Activated naive CD4-positive, alpha-beta T cell treated with anti-CD3 and anti-CD28 coated beads, Interleukin-2, amount 50 U/mL, for 24 hours (primary cell): Measurements from ENCODE around the gene SULF2.

ENCODE experiments used
- H3K27ac Mint-ChIP-seq: one replicate; pipeline ENCODE4 v1.8.0; 2021; ENCODE audit warnings: mild to moderate bottlenecking, mixed read lengths
- H3K27me3 Mint-ChIP-seq: one replicate; pipeline ENCODE4 v1.8.0; 2021; ENCODE audit warnings: mixed read lengths
- H3K36me3 Mint-ChIP-seq: one replicate; pipeline ENCODE4 v1.8.0; 2021; ENCODE audit warnings: mixed read lengths
- H3K4me1 Mint-ChIP-seq: one replicate; pipeline ENCODE4 v1.8.0; 2021; ENCODE audit warnings: mixed read lengths
- H3K4me3 Mint-ChIP-seq: one replicate; pipeline ENCODE4 v1.8.0; 2021; ENCODE audit warnings: mild to moderate bottlenecking, mixed read lengths
- H3K9me3 Mint-ChIP-seq: one replicate; pipeline ENCODE4 v1.8.0; 2021; ENCODE audit warnings: mixed read lengths

The SULF2 gene

DNA sequence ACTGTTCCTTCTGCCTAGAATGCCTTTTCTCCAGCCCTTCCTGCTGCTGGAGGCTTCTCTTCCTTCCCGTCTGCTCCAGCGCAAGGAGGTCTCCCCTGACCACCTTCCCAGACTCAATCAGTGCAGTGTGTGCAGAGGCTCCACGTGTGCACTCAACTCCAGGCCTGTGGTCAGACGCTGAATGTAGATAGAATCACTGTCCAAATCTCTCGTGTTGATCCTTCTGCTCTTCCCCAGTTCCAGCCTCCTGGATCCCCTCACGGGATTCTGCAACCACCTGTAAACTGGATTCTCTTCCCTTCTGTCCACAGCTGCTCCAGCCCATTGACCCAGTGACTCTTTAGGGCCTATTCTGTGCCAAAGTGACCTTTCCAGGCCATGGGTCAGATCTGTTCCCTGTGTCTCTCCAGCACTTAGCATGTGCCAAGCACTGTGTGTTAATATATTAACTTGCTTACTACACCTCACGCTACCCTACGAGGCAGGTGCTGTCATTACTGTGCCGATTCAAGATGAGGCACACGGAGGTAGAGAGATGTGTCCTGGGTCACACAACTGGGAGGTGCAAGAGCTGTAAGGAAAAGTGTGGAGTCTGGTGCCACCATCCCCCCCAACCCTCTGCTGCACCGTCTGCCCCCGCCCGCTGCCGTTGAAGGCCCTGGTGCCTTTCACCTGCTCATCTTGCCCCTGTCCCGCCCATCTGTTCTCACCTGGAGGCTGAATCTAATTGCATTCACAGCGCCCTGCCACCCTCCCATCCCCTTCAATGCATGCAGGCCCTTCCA lies 112.2 kb downstream of the SULF2 start:
- H3K4me3 Mint-ChIP-seq: no peak overlapping the region
- H3K36me3 Mint-ChIP-seq: no peaks in the 10 kb centered on the region
- H3K27me3 Mint-ChIP-seq: no peaks in the 10 kb centered on the region
- no peaks in the 10 kb centered on the region for H3K4me1 Mint-ChIP-seq
- no peak overlapping the region for H3K27ac Mint-ChIP-seq
- H3K9me3 Mint-ChIP-seq: no peaks in the 10 kb centered on the region

GRCh38 chr20:47672166-47672565 lies 113.1 kb downstream of the SULF2 start:
- Mint-ChIP-seq H3K4me3 (no peak overlapping the region), H3K4me1 (no peaks in the 10 kb centered on the region), H3K27ac (no peak overlapping the region), H3K9me3 (no peaks in the 10 kb centered on the region), H3K27me3 (no peaks in the 10 kb centered on the region), H3K36me3 (no peaks in the 10 kb centered on the region)

- H3K9me3 Mint-ChIP-seq: no peaks in the 10 kb centered on the region
- no peak overlapping the region for H3K27ac Mint-ChIP-seq
- no peaks in the 10 kb centered on the region for H3K4me1 Mint-ChIP-seq
- no peak overlapping the region for H3K4me3 Mint-ChIP-seq
- H3K27me3 Mint-ChIP-seq: no peaks in the 10 kb centered on the region
- H3K36me3 Mint-ChIP-seq: no peaks in the 10 kb centered on the region
Observed at GRCh38 chr20:47670913-47671312, 114.4 kb downstream of the SULF2 start.

DNA sequence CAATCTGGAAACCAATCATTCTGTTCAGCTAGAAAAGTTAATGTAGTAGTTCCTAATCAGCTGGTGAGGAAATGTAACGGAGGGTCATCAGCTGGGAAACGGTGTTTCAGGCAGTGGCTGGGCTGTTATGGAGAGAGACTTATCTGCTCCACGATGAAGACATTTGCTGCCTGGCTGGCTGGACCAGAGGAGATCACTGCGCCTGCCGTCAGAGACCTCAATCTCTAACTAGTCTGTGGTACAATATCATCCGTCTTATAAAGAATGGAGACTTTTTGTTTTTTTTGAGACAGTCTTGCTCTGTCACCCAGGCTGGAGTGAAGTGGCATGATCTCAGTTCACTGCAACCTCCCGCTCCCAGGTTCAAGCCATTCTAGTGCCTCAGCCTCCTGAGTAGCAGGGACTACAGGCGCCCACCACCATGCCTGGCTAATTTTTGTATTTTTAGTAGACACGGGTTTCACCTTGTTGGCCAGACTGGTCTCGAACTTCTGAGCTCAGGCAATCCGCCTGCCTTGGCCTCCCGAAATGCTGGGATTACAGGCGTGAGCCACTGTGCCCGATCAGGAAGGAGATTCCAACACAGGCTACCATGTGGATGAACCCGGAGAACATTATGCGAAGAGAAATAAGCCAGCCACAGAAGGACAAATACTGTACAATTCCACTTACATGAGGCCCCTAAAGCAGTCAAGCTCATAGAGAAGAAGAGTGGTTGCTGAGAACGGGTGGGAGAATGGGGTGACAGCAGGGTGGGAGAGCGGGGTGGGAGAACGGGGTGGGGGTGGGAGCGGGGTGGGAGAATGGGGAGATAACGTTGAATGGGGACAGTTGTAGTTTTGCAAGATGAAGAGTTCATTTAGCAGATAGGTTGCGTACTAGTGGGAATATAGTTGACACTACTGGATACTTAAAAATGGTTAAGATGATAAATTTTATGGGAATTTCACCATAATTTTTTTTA lies 115.1 kb downstream of the SULF2 start:
- Mint-ChIP-seq H3K4me3 (no peak overlapping the region), H3K27ac (peak overlapping the region; percentile 93), H3K36me3 (no peaks in the 10 kb centered on the region), H3K9me3 (no peaks in the 10 kb centered on the region), H3K4me1 (no peaks in the 10 kb centered on the region), H3K27me3 (no peaks in the 10 kb centered on the region)

GRCh38 chr20:47669489-47669888 lies 115.8 kb downstream of the SULF2 start:
- H3K4me3 Mint-ChIP-seq: no peak overlapping the region
- H3K27me3 Mint-ChIP-seq: no peaks in the 10 kb centered on the region
- no peak overlapping the region for H3K27ac Mint-ChIP-seq

DNA sequence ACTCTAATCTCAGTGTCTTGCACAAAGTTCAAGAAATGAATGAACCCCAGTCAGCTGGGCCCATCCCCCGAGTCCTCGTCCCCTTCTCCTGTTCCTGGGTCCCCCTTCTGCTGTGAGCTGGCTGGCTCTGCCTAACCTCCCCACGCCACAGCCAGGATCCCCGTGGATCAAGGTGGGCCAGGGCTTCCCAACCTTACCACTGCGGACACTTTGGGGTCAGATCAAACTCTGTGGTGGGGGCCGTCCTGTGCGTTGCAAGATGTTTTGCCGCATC lies 116.2 kb downstream of the SULF2 start:
- H3K27ac Mint-ChIP-seq: peak overlapping the region; percentile 79
- no peaks in the 10 kb centered on the region for H3K4me1 Mint-ChIP-seq
- H3K9me3 Mint-ChIP-seq: no peaks in the 10 kb centered on the region
- no peaks in the 10 kb centered on the region for H3K27me3 Mint-ChIP-seq
- H3K4me3 Mint-ChIP-seq: no peak overlapping the region
- H3K36me3 Mint-ChIP-seq: no peaks in the 10 kb centered on the region

More at GRCh38 chr20:47669489-47669888, 115.8 kb downstream of the SULF2 start:
- Mint-ChIP-seq H3K36me3 (no peaks in the 10 kb centered on the region), H3K9me3 (no peaks in the 10 kb centered on the region), H3K4me1 (no peaks in the 10 kb centered on the region)

DNA sequence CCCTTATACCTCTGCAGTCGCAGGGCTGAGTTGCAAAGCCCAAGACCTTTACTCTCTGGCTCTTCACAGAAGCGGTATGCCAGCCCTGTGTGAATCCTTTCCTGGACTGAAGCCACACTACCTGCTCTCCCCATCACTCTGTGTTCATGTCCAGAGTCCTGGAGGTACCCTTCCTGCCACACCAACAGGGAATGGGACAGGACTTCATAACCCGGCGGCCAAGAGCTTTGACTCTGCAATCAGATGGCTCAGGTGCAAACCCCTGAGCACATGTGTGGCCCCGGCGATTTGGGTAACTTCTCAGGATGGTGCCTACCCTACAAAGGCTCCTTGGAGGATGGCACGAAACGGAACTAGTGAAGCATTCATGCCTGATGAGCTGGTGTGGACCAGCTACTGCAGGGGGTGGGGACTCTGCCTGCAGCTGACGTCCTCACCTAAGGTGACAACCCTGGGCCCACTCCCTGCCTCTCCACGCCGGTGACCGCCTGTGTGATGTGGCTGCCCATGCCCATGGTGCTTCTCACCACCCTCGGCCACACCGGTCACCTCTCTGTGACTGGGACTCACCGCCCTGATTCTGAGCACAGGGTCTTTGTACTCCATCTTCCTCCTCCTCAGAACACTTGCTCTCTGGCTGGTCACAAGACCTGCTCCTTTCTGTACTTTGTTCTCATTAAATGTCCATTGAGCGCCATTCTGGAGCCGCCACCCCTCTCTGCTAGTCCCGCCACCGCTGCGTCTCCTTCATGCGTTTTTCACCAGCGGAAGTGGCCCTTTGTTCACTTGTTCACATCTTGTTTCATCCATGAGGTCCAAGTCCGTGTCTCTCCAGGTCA lies 116.7 kb downstream of the SULF2 start:
- Mint-ChIP-seq H3K4me3 (no peak overlapping the region), H3K27ac (peak overlapping the region; percentile 79), H3K9me3 (no peaks in the 10 kb centered on the region), H3K4me1 (peaks cover 5% of the 10 kb centered on the region), H3K36me3 (no peaks in the 10 kb centered on the region), H3K27me3 (no peaks in the 10 kb centered on the region)

- no peak overlapping the region for H3K27ac Mint-ChIP-seq
- H3K27me3 Mint-ChIP-seq: no peaks in the 10 kb centered on the region
- H3K4me1 Mint-ChIP-seq: peaks cover 6% of the 10 kb centered on the region
- H3K9me3 Mint-ChIP-seq: no peaks in the 10 kb centered on the region
- H3K36me3 Mint-ChIP-seq: no peaks in the 10 kb centered on the region
- no peak overlapping the region for H3K4me3 Mint-ChIP-seq
Observed at GRCh38 chr20:47667531-47668312, 117.6 kb downstream of the SULF2 start.

GRCh38 chr20:47667086-47667485 lies 118.2 kb downstream of the SULF2 start:
- Mint-ChIP-seq H3K27me3 (no peaks in the 10 kb centered on the region), H3K9me3 (no peaks in the 10 kb centered on the region), H3K4me1 (peaks cover 6% of the 10 kb centered on the region), H3K4me3 (no peak overlapping the region), H3K36me3 (no peaks in the 10 kb centered on the region), H3K27ac (no peak overlapping the region)

- Mint-ChIP-seq H3K27me3 (no peaks in the 10 kb centered on the region), H3K9me3 (no peaks in the 10 kb centered on the region), H3K4me1 (peaks cover 6% of the 10 kb centered on the region), H3K27ac (peak overlapping the region; percentile 41), H3K36me3 (no peaks in the 10 kb centered on the region), H3K4me3 (no peak overlapping the region)
Observed at GRCh38 chr20:47666304-47666703, 119.0 kb downstream of the SULF2 start.

DNA sequence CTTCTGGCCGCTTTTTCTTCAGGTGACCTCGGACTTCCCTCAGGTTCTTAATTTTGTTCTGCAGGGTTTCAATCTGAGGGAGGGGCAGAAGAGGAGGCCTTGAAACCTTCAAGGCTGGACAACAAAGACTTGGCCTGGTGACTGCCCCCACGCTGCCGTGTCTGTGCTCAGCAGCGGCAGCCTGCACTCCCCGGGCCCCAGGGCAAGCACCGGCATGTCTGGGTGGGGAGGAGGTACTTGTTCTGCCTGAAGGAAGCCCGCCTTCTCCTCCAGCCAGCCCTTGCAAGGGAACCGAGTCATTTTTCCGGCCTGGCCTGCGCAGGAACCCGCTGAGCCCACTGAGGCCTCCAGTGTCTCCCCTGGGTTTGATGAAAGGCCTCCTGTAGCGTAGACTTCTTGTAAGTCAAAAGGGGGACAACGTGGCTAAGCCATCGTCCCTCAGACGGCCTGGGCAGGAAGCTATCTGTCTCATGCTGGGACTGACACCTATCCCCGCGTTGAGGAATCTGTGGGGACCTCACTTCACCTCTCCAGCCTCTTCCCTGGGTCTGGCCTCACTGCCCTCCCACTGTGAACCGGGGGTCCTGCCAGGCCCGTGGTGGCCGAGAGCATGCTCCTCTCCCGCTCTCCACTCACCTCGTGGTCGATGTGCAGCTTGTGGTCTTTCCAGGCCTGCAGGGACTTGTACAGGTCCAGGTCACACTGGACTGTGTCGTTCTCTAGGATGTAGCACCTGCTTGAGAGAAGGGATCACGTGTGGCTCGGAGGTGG lies 119.9 kb downstream of the SULF2 start:
- Mint-ChIP-seq H3K36me3 (peaks cover 3% of the 10 kb centered on the region), H3K27me3 (no peaks in the 10 kb centered on the region), H3K4me1 (peaks cover 6% of the 10 kb centered on the region), H3K27ac (peak overlapping the region; percentile 55), H3K9me3 (no peaks in the 10 kb centered on the region), H3K4me3 (no peak overlapping the region)

GRCh38 chr20:47664744-47665143 lies 120.5 kb downstream of the SULF2 start:
- peaks cover 6% of the 10 kb centered on the region for H3K4me1 Mint-ChIP-seq
- peaks cover 3% of the 10 kb centered on the region for H3K36me3 Mint-ChIP-seq

GRCh38 chr20:47664068-47664437 lies 121.2 kb downstream of the SULF2 start:
- Mint-ChIP-seq H3K36me3 (peaks cover 3% of the 10 kb centered on the region), H3K27me3 (no peaks in the 10 kb centered on the region), H3K27ac (no peak overlapping the region), H3K9me3 (no peaks in the 10 kb centered on the region), H3K4me3 (no peak overlapping the region), H3K4me1 (peaks cover 6% of the 10 kb centered on the region)

More at GRCh38 chr20:47664744-47665143, 120.5 kb downstream of the SULF2 start:
- Mint-ChIP-seq H3K27me3 (no peaks in the 10 kb centered on the region), H3K9me3 (no peaks in the 10 kb centered on the region), H3K27ac (peak overlapping the region; percentile 51), H3K4me3 (no peak overlapping the region)

GRCh38 chr20:47663354-47664067 lies 121.8 kb downstream of the SULF2 start:
- peak overlapping the region; percentile 41 for H3K27ac Mint-ChIP-seq
- H3K4me3 Mint-ChIP-seq: no peak overlapping the region
- no peaks in the 10 kb centered on the region for H3K27me3 Mint-ChIP-seq

More at GRCh38 chr20:47663354-47664067, 121.8 kb downstream of the SULF2 start:
- Mint-ChIP-seq H3K36me3 (peaks cover 3% of the 10 kb centered on the region), H3K9me3 (no peaks in the 10 kb centered on the region), H3K4me1 (peaks cover 6% of the 10 kb centered on the region)
